ENCODE data around the gene PRM3.

- TF ChIP-seq CTCF (IDR thresholded peaks at IDR 0.05): no peak
- TF ChIP-seq POLR2AphosphoS5 (IDR thresholded peaks at IDR 0.05): no peak
- TF ChIP-seq POLR2A (IDR thresholded peaks at IDR 0.05): no peak
- no peak for TF ChIP-seq EP300 (IDR thresholded peaks at IDR 0.05; ENCODE audit: low read depth)
These were observed 43.5 kb downstream of the PRM3 start for GRCh38 chr16:11229906-11230305.
